ENCODE results near the gene PDF.

DNA sequence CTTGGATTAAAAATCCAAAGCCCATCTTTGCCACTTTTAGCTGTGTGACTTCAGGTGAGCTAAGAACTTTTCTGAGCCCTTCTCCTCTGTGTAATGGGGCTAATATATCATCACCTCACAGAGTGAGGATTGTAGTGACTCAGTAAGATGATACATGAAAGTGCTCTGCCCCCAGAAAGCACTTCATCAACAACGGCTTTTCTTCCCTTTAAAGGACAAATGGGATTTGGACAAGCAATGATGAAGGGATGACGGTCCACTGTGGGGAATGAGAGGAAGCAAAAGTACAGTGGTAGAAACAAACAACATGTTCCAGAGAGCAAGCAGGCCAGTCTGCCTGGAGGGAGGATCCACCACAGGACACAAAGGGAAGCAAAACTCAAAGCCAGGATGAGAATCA is 35.5 kb upstream of the PDF start:
- TF ChIP-seq, protein P1, sequence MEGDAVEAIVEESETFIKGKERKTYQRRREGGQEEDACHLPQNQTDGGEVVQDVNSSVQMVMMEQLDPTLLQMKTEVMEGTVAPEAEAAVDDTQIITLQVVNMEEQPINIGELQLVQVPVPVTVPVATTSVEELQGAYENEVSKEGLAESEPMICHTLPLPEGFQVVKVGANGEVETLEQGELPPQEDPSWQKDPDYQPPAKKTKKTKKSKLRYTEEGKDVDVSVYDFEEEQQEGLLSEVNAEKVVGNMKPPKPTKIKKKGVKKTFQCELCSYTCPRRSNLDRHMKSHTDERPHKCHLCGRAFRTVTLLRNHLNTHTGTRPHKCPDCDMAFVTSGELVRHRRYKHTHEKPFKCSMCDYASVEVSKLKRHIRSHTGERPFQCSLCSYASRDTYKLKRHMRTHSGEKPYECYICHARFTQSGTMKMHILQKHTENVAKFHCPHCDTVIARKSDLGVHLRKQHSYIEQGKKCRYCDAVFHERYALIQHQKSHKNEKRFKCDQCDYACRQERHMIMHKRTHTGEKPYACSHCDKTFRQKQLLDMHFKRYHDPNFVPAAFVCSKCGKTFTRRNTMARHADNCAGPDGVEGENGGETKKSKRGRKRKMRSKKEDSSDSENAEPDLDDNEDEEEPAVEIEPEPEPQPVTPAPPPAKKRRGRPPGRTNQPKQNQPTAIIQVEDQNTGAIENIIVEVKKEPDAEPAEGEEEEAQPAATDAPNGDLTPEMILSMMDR (IDR thresholded peaks at IDR 0.05) = no peak
- no peak for TF ChIP-seq ZFX (IDR thresholded peaks at IDR 0.05; ENCODE audit: borderline replicate concordance)
